Adrenal gland (tissue), 12 donors: Measurements from ENCODE around the gene FAM120C. TPM values are rescaled to one million over a fixed set of nuclear protein-coding genes. Genes with fewer than 3 reads are reported as not detected.

Experiments used
- DNase-seq, 7 donors: peaks; one replicate each; pipeline ENCODE4 v3.0.0-alpha.2; 2019 to 2020
- H3K27ac ChIP-seq, 5 donors: fragments of 200-600 bp; sonication (generic) in 4 of 5; 1 replicate in 3 of 5; 2 replicates in 2 of 5; pipeline versions ENCODE4 v1.5.1 to v1.8.0; 2016 to 2020; ENCODE audit warnings: mild to moderate bottlenecking in 1 of 5
- H3K27me3 ChIP-seq: fragments of 200-600 bp; 2 replicates; pipeline ENCODE4 v1.8.0; 2021
- H3K36me3 ChIP-seq, 2 donors: fragments of 200-600 bp; replicated peaks in 1 of 2; 1 replicate in 1 of 2; 2 replicates in 1 of 2; pipeline versions ENCODE4 v1.5.1 to v1.8.0; 2018 to 2022
- H3K4me1 ChIP-seq, 2 donors: fragments of 200-600 bp; replicated peaks in 1 of 2; 1 replicate in 1 of 2; 2 replicates in 1 of 2; pipeline versions ENCODE4 v1.5.1 to v1.8.0; 2018 to 2021
- H3K4me3 ChIP-seq, 4 donors: fragments of 200-600 bp; sonication (generic) in 3 of 4; one replicate each; pipeline ENCODE4 v1.5.1; 2016 to 2018
- H3K9me3 ChIP-seq, 3 donors: fragments of 200-600 bp; sonication (generic) in 1 of 3; replicated peaks in 1 of 3; 1 replicate in 2 of 3; 2 replicates in 1 of 3; pipeline versions ENCODE4 v1.5.1 to v1.8.0; 2016 to 2021
- POLR2A ChIP-seq, 2 donors: fragments of 450-650 bp; IDR thresholded peaks; one replicate each; pipeline ENCODE4 v1.6.1; 2017; ENCODE audit warnings: antibody characterized with exemption in 2 of 2, mild to moderate bottlenecking in 2 of 2, moderate library complexity in 1 of 2
- WGBS, 4 donors: extraction: QIAGEN DNeasy Blood & Tissue Kit in 2 of 4; methylation state at CpG; one replicate each; pipeline versions ENCODE4 v1.1.5 to v1.1.7; 2013 to 2017; 5-methylcytosine and 5-hydroxymethylcytosine counted together
- intact Hi-C, 2 donors: fragments of 100-400 bp; cut with DNase I; formaldehyde crosslinking; loops; one replicate each; pipeline versions ENCODE4 v1.14.1 to v1.15.0; 2022 to 2023
- polyA plus RNA-seq, 3 donors: library from polyadenylated mRNA; stranded (reverse); fragments of 200-250 nt in 2 of 3; fragments of 350-450 nt in 1 of 3; fragmentation: Illumina TruSeq in 1 of 3; extraction: RNeasy Lipid Tissue Mini Kit (QIAGEN cat#74804) in 1 of 3; gene quantifications; one replicate each; pipeline ENCODE4 v1.2.3, GENCODE V29; 2013 to 2014
- small RNA-seq, 2 donors: library from RNA; depleted of rRNA; stranded (forward); fragments of <200 nt; gene quantifications; one replicate each; pipeline ENCODE3, GENCODE V24; 2016
- total RNA-seq, 9 donors: library from RNA; depleted of rRNA in 4 of 9; stranded (reverse); fragments of >200 nt in 4 of 9; fragments of 120-200 nt in 1 of 9; fragmentation: NEBNext Ultra II Directional in 1 of 9; extraction: Animal tissue kit (Norgen Biotek cat#: 25700) in 1 of 9; gene quantifications; one replicate each; pipeline versions ENCODE4 v1.1.0 to v1.2.4, GENCODE V29; 2013 to 2023
- TF ChIP-seq, protein P1 (sequence below), 6 experiments: fragments of 450-650 bp in 4 of 6; fragments of 200-600 bp in 2 of 6; sonication (generic) in 1 of 6; IDR thresholded peaks; 1 replicate in 5 of 6; 2 replicates in 1 of 6; pipeline versions ENCODE4 v1.5.1 to v1.8.0; 2016 to 2021; ENCODE audit warnings: antibody characterized with exemption in 6 of 6, mild to moderate bottlenecking in 2 of 6, moderate library complexity in 1 of 6
- donor health status: healthy with polysubstance abuse.
- donor health status: Bipolar disorder and iron deficiency.
- donor health status: DM: yes; HTN: yes; CAD: no.
- donor health status: DM: no; HTN: no; CAD: no.
- donor health status: DM: no; HTN: no; CAD: no.
- donor health status: DM: yes; HTN: yes; CAD: no.

FAM120C gene
- total and polyA plus RNA-seq, 12 donors, result 6.3 to 18.8 (median 12.3) TPM

DNA sequence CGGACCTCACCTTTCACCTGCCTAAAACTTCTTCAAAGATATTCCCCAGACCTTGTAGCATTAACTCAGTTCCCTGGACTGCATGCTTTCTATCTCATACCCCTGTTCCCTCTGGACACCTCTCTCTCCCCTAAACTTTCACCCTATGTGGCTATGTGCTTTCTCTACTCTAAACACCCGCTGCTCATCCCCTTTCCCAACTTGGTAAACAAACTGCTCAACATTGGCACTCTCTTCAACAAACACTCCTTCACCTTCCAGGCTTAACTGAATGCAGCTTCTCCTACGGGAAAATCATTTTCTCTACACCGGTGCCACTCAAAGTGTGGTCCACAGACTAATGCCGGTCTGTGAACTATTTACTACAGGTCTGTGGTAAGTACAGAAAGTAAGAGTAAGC lies 158.7 kb downstream of the FAM120C start:
- peaks cover 0 to 9% of the 10 kb centered on the region in 2 donors for H3K36me3 ChIP-seq
- H3K4me3 ChIP-seq, result no peak overlapping the region
- no peaks in the 10 kb centered on the region for H3K4me1 ChIP-seq
- H3K27ac ChIP-seq, result no peak overlapping the region
- no peak for DNase-seq
- H3K27me3 ChIP-seq, result no peaks in the 10 kb centered on the region
- 90 to 95% (median 92%) methylated on average over 5 of the region's 5 CpGs for WGBS, 4 donors
- intact Hi-C loops, result no loop called here
- no peaks in the 10 kb centered on the region for H3K9me3 ChIP-seq
- no peak for TF ChIP-seq POLR2A (IDR thresholded peaks at IDR 0.05)
- TF ChIP-seq, protein P1, sequence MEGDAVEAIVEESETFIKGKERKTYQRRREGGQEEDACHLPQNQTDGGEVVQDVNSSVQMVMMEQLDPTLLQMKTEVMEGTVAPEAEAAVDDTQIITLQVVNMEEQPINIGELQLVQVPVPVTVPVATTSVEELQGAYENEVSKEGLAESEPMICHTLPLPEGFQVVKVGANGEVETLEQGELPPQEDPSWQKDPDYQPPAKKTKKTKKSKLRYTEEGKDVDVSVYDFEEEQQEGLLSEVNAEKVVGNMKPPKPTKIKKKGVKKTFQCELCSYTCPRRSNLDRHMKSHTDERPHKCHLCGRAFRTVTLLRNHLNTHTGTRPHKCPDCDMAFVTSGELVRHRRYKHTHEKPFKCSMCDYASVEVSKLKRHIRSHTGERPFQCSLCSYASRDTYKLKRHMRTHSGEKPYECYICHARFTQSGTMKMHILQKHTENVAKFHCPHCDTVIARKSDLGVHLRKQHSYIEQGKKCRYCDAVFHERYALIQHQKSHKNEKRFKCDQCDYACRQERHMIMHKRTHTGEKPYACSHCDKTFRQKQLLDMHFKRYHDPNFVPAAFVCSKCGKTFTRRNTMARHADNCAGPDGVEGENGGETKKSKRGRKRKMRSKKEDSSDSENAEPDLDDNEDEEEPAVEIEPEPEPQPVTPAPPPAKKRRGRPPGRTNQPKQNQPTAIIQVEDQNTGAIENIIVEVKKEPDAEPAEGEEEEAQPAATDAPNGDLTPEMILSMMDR (IDR thresholded peaks at IDR 0.05), result no peak

Small RNA genes lying within 50 kb of the gene (small RNA-seq; reads per million reads assigned to genes)
- gene AL589872.1, result 0 reads per million in 2 donors

Other genes with a start within 250 kb of the FAM120C start
- 10 to 100 TPM in 8 of 9 donors, 1 to 10 TPM in 1; 9.6 to 73.5 (median 23.2) TPM for gene PHF8, start 138.8 kb downstream of the FAM120C start, total RNA-seq
- 10 to 100 TPM in 1 of 3 donors, 1 to 10 TPM in 2; 6.1 to 12.5 (median 9.6) TPM for gene PHF8, start 138.8 kb downstream of the FAM120C start, polyA plus RNA-seq
- gene WNK3, start 174.8 kb upstream of the FAM120C start, total RNA-seq, result 10 to 100 TPM in 7 of 9 donors, 1 to 10 TPM in 2; 7.7 to 27.2 (median 14.9) TPM
- 1 to 10 TPM; 1.2 to 3.6 (median 1.5) TPM for gene WNK3, start 174.8 kb upstream of the FAM120C start, polyA plus RNA-seq